Amygdala (tissue), 56 donors: ENCODE results near the gene EID3.
A peak's percentile ranks its signal among the peaks of the same experiment; 100 is the strongest.

Experiments
- DNase-seq, 56 donors: peaks; one replicate each; lab custom pipeline; 2025; lab: John Stamatoyannopoulos, UW

Gene EID3

GRCh38 chr12:104288635-104289274, 14.8 kb upstream of the EID3 start:
- peak in 55 of 56 donors; percentile 28 to 90 (median 74) for DNase-seq

DNA sequence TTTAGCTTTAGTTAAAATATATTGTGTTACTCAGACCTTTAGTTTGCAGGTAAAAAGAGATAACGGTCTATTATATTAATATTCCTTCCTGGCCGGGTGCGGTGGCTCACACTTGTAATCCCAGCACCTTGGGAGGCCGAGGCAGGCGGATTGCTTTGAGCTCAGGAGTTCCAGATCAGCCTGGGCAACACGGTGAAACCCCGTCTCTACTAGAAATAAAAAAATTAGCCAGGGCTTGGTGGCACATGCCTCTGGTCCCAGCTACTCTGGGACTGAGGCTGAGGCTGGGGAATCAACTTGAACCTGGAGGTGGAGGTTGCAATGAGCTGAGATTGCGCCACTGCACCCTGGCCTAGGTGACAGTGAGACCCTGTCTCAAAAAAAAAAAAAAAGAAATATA, 13.2 kb upstream of the EID3 start:
- DNase-seq: no peak

DNA sequence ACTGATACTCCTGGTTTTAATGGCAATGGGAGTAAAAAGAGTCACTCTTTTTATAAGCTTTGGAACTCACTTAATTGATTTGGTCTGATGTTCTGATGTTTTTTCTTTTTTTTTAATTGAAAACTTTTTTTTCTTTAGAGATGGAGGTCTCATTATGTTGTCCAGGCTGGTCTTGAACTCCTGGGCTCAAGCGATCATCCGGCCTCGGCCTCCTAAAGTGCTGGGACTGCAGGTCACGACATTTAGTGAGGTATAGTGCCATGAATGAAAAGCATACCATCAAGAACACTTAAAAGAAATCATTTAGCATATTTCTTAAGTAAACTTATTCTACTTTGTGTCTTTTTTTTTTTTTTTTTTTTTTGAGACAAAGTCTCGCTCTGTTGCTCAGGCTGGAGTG, 12.7 kb upstream of the EID3 start:
- no peak for DNase-seq

- DNase-seq: no peak
Observed at GRCh38 chr12:104291867-104292524, 11.5 kb upstream of the EID3 start.

DNA sequence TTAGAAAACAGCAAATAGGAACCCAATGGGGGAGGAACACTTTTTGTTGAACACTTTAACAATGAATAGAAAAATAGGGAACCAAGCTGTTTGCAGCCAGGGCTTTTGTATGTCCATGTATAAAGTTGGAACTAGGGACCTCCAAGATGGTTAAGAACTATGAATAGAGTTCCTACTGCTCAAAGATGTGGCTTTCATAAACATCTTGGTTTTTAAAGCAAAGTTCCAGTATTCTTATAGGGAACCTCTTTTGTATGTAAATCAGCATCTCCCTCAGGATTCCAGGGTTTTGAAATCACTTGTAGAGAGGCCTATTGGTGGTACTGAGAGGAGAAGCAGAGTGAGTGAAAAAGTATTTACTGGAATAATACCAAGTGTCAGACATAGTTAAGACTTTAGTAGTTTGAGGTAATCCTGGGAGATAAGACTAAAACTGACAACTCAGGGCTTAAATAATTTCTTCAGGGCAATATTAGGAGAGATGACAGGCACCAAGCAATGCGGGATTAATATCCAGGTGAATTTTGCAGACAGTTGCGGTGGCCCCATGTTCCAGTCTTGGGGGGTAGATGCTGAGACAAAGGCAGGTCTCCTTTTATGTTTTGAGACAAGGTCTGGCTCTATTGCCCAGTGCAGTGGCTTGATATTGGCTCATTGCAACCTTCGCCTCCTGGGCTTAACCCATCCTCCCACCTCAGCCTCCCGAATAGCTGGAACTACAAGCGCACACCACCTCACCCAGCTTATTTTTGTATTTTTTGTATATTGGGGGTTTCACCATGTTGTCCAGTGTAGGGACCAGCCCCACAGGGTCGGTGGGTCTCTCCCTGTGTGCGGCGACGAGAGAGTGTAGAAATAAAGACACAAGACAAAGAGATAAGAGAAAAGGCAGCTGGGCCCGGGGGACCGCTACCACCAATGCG, 10.4 kb upstream of the EID3 start:
- no peak for DNase-seq

DNA sequence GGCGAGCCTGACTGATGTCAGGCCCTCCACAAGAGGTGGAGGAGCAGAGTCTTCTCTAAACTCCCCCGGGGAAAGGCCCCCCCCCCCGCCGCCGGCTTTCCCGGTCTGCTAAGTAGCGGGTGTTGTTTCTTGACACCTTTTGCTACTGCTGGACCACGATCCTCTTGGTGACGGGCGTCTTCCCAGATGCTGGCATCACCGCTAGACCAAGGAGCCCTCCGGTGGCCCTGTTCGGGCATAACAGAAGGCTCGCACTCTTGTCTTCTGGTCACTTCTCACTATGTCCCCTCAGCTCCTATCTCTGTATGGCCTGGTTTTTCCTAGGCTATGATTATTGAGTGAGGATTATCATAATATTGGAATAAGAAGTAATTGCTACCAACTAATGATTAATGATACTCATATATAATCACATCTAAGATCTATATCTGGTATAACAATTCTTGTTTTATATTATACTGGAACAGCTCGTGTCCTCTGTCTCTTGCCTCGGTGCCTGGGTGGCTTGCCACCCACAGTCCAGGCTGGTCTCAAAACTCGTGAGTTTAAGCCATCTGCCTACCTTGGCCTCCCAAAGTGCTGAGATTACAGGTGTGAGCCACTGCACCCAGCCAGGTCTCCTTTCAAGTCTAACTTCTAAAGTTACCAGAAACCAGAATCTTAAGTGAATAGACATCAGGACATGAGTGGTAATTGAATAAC, 9.2 kb upstream of the EID3 start:
- peak in 10 of 56 donors; percentile 2 to 27 (median 8) for DNase-seq

- DNase-seq: no peak
Observed at GRCh38 chr12:104294927-104295668, 8.4 kb upstream of the EID3 start.

DNA sequence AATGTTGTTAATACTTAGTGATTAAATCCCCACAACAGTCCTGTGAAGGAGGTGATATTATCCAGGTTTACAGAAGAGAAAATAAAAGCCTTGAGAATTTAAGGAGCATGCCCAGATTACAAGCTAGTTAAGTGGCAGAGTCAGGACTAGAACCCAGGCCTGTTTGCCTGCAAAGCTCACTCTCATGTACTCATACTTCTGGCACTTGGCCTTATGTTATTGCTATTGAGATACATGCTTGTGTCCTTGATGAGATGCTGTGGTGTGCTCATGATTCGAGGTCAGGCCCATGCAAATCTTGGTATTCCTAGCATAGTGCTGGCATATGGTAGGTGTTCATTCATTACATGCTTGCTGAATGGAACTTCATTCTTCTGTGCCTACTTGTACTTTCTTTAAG, 7.6 kb upstream of the EID3 start:
- no peak for DNase-seq

GRCh38 chr12:104296718-104297117, 6.8 kb upstream of the EID3 start:
- DNase-seq: no peak

- no peak for DNase-seq
Observed at GRCh38 chr12:104297477-104298113, 5.9 kb upstream of the EID3 start.

GRCh38 chr12:104299842-104300481, 3.6 kb upstream of the EID3 start:
- DNase-seq: no peak

GRCh38 chr12:104304261-104305009, 896 bp downstream of the EID3 start:
- DNase-seq: no peak

DNA sequence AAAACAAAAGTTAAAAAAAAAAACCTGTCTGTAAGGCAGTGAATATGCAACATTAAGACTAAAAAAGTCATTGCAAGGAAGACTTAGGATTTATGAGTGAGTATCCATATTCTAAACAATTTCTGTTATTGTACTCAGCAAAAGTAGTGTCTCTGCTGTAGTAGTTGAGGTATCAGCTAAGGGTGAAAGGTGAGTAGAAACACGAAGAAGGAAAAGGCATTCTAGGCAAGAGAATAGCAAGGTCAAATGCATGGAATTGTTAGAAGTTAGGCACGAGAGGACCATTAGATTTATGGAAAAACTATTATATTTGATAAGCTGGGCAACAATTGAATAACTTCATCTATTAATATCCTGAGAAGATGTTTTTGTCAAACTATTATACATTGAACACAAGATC, 1.8 kb downstream of the EID3 start:
- DNase-seq: no peak

DNA sequence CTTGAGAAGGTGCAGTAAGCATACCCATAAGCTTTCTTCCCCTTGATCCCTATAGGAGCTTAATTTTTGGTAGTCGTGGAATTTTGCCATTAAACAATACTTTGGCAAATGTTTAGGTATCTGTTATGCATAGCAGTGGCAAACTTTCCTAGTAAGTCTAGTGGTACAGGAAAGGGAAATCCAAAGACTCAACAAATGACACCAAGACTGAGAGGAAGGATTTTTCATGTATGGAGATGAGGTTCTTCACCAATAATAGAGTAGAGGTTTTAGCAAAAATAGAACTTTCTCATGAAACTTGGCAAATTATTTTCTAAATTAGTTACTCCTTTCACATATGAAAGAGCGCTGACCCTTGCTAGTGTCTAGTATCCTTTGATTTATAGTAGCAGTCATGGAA, 2.8 kb downstream of the EID3 start:
- DNase-seq: no peak

DNA sequence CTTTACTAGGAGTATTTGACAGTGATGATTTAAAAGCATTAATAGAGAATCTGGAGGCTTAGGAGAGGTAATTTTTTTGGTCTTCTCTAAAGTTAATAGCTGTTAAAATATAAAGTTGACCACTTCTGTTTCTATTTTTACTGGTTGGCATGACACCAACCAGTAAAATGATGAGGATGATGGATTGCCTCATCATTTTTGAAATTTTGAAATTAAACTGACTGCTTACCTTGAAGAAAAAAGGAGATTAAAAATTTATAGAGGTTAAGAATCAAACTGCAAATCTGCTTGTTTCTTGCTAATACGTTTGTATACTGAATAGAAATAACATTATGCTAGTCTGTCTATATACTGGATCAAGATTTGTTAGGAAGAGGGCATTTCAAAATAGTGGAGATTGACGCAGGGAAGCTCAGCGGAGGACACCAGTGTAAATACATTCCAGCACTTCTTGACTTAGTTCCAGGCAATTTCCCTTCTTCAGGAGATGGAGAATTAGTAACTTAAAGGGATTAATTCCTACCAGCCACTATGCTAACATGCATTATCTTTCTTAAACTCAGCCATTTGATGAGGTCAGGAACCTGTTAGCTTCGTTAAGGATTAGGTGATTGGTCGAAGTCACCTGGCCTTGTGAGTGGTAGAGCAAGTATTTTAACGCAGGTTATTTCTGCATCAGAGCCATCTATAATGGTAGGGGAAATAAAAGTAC, 3.6 kb downstream of the EID3 start:
- no peak for DNase-seq

DNA sequence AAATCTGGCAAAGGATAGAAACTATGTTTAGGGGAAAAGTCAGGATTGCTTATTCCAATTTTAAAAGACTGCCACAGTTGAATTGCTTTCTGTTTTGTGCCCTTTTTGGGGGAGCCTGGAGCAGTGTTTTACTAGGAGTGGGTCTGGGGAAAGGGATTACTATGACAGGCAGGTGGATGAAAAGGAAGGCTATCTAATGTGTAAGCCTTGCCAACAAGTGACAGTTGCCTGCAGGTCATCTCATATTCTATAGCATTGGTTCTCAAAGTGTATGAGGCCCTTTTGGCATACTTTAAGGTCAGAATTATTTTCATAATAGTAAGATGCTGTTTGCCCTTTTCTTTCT, 4.1 kb downstream of the EID3 start:
- DNase-seq: no peak

DNA sequence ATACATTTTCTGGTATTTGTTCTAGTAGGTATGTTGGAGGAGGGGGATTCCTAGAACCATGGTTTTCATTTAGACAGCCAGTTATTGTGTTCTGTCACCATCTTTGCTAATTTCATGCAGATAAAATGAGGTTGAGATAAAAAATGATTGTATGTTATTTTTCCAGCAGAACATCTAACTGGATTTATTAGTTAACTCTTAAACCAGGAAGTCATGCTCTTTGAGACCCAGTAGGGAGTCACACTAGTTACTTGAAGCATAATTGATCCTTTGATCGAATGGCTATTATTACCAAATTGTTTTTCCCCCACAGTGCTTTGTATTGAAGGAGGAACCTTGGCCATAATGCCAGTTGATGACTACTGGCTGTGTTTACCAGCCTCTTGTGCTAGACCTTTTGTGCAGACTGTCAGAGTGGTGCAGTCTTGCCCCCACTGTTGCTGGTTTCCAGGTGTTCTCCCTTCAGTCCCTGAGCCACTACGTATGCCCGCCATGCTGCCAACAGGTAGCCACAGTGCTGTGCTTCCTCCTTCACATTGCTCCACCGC, 6.0 kb downstream of the EID3 start:
- DNase-seq: no peak
